OCI-LY7 (cell line): ENCODE data around the gene GNAZ. TPM values are rescaled to one million over a fixed set of nuclear protein-coding genes. Genes with fewer than 3 reads are reported as not detected.

ENCODE experiments used
- BruUV-seq: library from RNA; stranded (reverse); fragments of 400-500 nt; replicated peaks from 2 replicates; lab custom pipeline; 2021; lab: Mats Ljungman, UMichigan
- CTCF ChIA-PET: fragments of 300-600 bp; sonication (Branson Sonifier 250); formaldehyde crosslinking; loops from one replicate; lab custom pipeline; 2022; ENCODE audit warnings: antibody characterized with exemption; ENCODE audit not compliant: unreplicated experiment; lab: Charles Lee
- POLR2A ChIA-PET: fragments of 300-600 bp; sonication (Branson Sonifier 250); formaldehyde crosslinking; loops from one replicate; lab custom pipeline; 2022; ENCODE audit warnings: antibody characterized with exemption; lab: Charles Lee
- DNase-seq: peaks from one replicate; pipeline ENCODE4 v3.0.0-alpha.2; 2015; ENCODE audit warnings: low spot score
- H2AFZ ChIP-seq: fragments of 200-600 bp; sonication (generic), shearing (Covaris generic); 2 replicates; pipeline ENCODE4 v1.6.1; 2014; ENCODE audit warnings: mild to moderate bottlenecking, antibody characterized with exemption, low read length, moderate library complexity
- H3K27ac ChIP-seq: fragments of 200-600 bp; sonication (generic); 2 replicates; pipeline ENCODE4 v1.5.1; 2014; ENCODE audit warnings: mixed run types, low read depth, mild to moderate bottlenecking, moderate library complexity, low read length, inconsistent platforms; ENCODE audit not compliant: poor library complexity, severe bottlenecking
- H3K36me3 ChIP-seq: fragments of 200-600 bp; sonication (generic); 2 replicates; pipeline ENCODE4 v1.6.1; 2014; ENCODE audit warnings: mild to moderate bottlenecking, antibody characterized with exemption, low read length, moderate library complexity, mixed read lengths; ENCODE audit not compliant: insufficient read depth
- H3K4me1 ChIP-seq: fragments of 200-600 bp; sonication (generic); 2 replicates; pipeline ENCODE4 v1.5.1; 2014; ENCODE audit warnings: mild to moderate bottlenecking, low read length; ENCODE audit not compliant: insufficient read depth, poor library complexity, severe bottlenecking
- H3K4me2 ChIP-seq: fragments of 200-600 bp; sonication (generic); 2 replicates; pipeline ENCODE4 v1.6.1; 2014; ENCODE audit warnings: mild to moderate bottlenecking, low read length
- H3K4me3 ChIP-seq: fragments of 200-600 bp; sonication (generic); 2 replicates; pipeline ENCODE4 v1.5.1; 2014; ENCODE audit warnings: mild to moderate bottlenecking, low read depth, low read length; ENCODE audit not compliant: poor library complexity, severe bottlenecking
- H3K79me2 ChIP-seq: fragments of 200-600 bp; sonication (generic); 2 replicates; pipeline ENCODE4 v1.6.1; 2016; ENCODE audit warnings: low read depth, mild to moderate bottlenecking, low read length, moderate library complexity, mixed read lengths; ENCODE audit not compliant: insufficient read depth
- H3K9me2 ChIP-seq: fragments of 200-600 bp; sonication (generic); 2 replicates; pipeline ENCODE4 v1.6.1; 2016; ENCODE audit warnings: mild to moderate bottlenecking, low read length, mixed read lengths; ENCODE audit not compliant: insufficient read depth
- H3K9me3 ChIP-seq: fragments of 200-600 bp; sonication (generic); 2 replicates; pipeline ENCODE4 v1.6.1; 2014; ENCODE audit warnings: mild to moderate bottlenecking, mixed run types, low read length, mixed read lengths
- H4K20me1 ChIP-seq: fragments of 200-600 bp; sonication (generic); 2 replicates; pipeline ENCODE4 v1.6.1; 2014; ENCODE audit warnings: mild to moderate bottlenecking, antibody characterized with exemption, low read length, moderate library complexity, mixed read lengths; ENCODE audit not compliant: insufficient read depth
- CTCF ChIP-seq: fragments of 200-600 bp; sonication (generic); conservative IDR thresholded peaks from 2 replicates; pipeline ENCODE4 v1.5.1; 2014; ENCODE audit warnings: mild to moderate bottlenecking, antibody characterized with exemption, low read length, moderate library complexity, mixed read lengths
- EZH2phosphoT487 ChIP-seq: fragments of 200-600 bp; sonication (generic); IDR thresholded peaks from 2 replicates; pipeline ENCODE4 v1.6.1; 2018; ENCODE audit warnings: low read depth, borderline replicate concordance, mild to moderate bottlenecking, mixed run types, antibody characterized with exemption, low read length, moderate library complexity, mixed read lengths
- intact Hi-C: fragments of 100-400 bp; cut with micrococcal nuclease; formaldehyde crosslinking; loops from one replicate; pipeline ENCODE4 v1.10.0; 2022; ENCODE audit not compliant: unreplicated experiment
- total RNA-seq, 2 experiments: library from RNA; depleted of rRNA in 1 of 2; stranded (reverse); fragments of >200 nt in 1 of 2; shearing (Covaris generic) in 1 of 2; gene quantifications; 2 replicates each; pipeline ENCODE4 v1.2.3, GENCODE V29; 2014 to 2022

GNAZ gene
- total RNA-seq, 2 experiments from 2014 or later: 38.5 to 46.4 TPM

GRCh38 chr22:23067023-23067650 lies 3.2 kb upstream of the GNAZ start:
- Histone ChIP-seq H3K4me3 (no peak overlapping the region), H3K27ac (peak overlapping the region; percentile 13), H3K4me1 (peaks cover 68% of the 10 kb centered on the region), H3K79me2 (peaks cover 14% of the 10 kb centered on the region), H2AFZ (peak overlapping the region; percentile 33; the same call in 1 of the 2 replicates), H3K9me3 (no peaks in the 10 kb centered on the region), H3K36me3 (no peaks in the 10 kb centered on the region), H4K20me1 (no peaks in the 10 kb centered on the region), H3K9me2 (no peaks in the 10 kb centered on the region), H3K4me2 (peak overlapping the region; percentile 47)
- POLR2A ChIA-PET: interaction anchor here (1.5 kb wide), 1 partner anchor 94 kb away, joined by 3 read pairs; no protein-coding TSS in a partner anchor
- DNase-seq: no peak
- CTCF ChIA-PET: no interaction called here
- no TSS peak for BruUV-seq
- TF ChIP-seq CTCF (no peak), EZH2phosphoT487 (no peak)
- intact Hi-C loops: no loop called here

GRCh38 chr22:23067691-23068090 lies 2.6 kb upstream of the GNAZ start:
- Histone ChIP-seq H3K9me3 (no peaks in the 10 kb centered on the region), H3K4me1 (peaks cover 68% of the 10 kb centered on the region), H3K79me2 (peaks cover 19% of the 10 kb centered on the region), H3K4me3 (no peak overlapping the region), H3K9me2 (no peaks in the 10 kb centered on the region), H2AFZ (peak overlapping the region; percentile 33; the same call in 1 of the 2 replicates), H3K27ac (peak overlapping the region; percentile 11), H3K36me3 (peaks cover under 1% of the 10 kb centered on the region; the same call in 1 of the 2 replicates), H3K4me2 (peak overlapping the region; percentile 47; the same call in 1 of the 2 replicates), H4K20me1 (no peaks in the 10 kb centered on the region)
- peak; percentile 33 for DNase-seq
- no TSS peak for BruUV-seq
- intact Hi-C loops: no loop called here
- POLR2A ChIA-PET: no interaction called here
- CTCF ChIA-PET: no interaction called here
- TF ChIP-seq EZH2phosphoT487: no peak

GRCh38 chr22:23068096-23068831 lies 2.1 kb upstream of the GNAZ start:
- CTCF ChIA-PET: no interaction called here
- Histone ChIP-seq H3K4me3 (no peak overlapping the region), H3K4me1 (peaks cover 70% of the 10 kb centered on the region), H3K36me3 (peaks cover 7% of the 10 kb centered on the region), H2AFZ (peak overlapping the region; percentile 33; the same call in 1 of the 2 replicates), H4K20me1 (no peaks in the 10 kb centered on the region), H3K9me3 (no peaks in the 10 kb centered on the region), H3K79me2 (peaks cover 21% of the 10 kb centered on the region), H3K27ac (peak overlapping the region; percentile 11), H3K9me2 (no peaks in the 10 kb centered on the region), H3K4me2 (no peak overlapping the region; the same call in 1 of the 2 replicates)
- BruUV-seq: no TSS peak
- no peak for DNase-seq
- POLR2A ChIA-PET: no interaction called here
- intact Hi-C loops: no loop called here
- TF ChIP-seq CTCF: no peak
- no peak for TF ChIP-seq EZH2phosphoT487
